HG02884 (cell line): ENCODE measurements around the gene SBNO2.

Experiments used
- ATAC-seq: cut with Tn5 transposase; IDR thresholded peaks from one replicate; pipeline ENCODE4 v1.9.1; 2021; ENCODE audit warnings: mild to moderate bottlenecking, moderate library complexity; ENCODE audit not compliant: unreplicated experiment

Gene SBNO2

GRCh38 chr19:1169411-1169791 is 4.7 kb downstream of the SBNO2 start:
- no peak for ATAC-seq

- no peak for ATAC-seq
Measured at GRCh38 chr19:1168572-1169410, 5.3 kb downstream of the SBNO2 start.

GRCh38 chr19:1167687-1168571 is 6.1 kb downstream of the SBNO2 start:
- ATAC-seq: no peak

- ATAC-seq: no peak
Measured at GRCh38 chr19:1166872-1167573, 7.0 kb downstream of the SBNO2 start.

- ATAC-seq: no peak
Measured at GRCh38 chr19:1164684-1165531, 9.2 kb downstream of the SBNO2 start.

- ATAC-seq: no peak
Measured at GRCh38 chr19:1163934-1164683, 10.0 kb downstream of the SBNO2 start.

GRCh38 chr19:1163283-1163933 is 10.7 kb downstream of the SBNO2 start:
- no peak for ATAC-seq

- no peak for ATAC-seq
Measured at GRCh38 chr19:1162404-1163282, 11.4 kb downstream of the SBNO2 start.

GRCh38 chr19:1161716-1162115 is 12.4 kb downstream of the SBNO2 start:
- ATAC-seq: no peak

- ATAC-seq: no peak
Measured at GRCh38 chr19:1159864-1160595, 14.0 kb downstream of the SBNO2 start.

- no peak for ATAC-seq
Measured at GRCh38 chr19:1158885-1159448, 15.1 kb downstream of the SBNO2 start.

GRCh38 chr19:1157931-1158884 is 15.9 kb downstream of the SBNO2 start:
- ATAC-seq: no peak

- no peak for ATAC-seq
Measured at GRCh38 chr19:1156830-1157615, 17.0 kb downstream of the SBNO2 start.

- no peak for ATAC-seq
Measured at GRCh38 chr19:1156305-1156801, 17.7 kb downstream of the SBNO2 start.
